HT1080 (cell line): ENCODE results near the gene CLRN3. TPM values are rescaled to one million over a fixed set of nuclear protein-coding genes. Genes with fewer than 3 reads are reported as not detected.
A peak's percentile ranks its signal among the peaks of the same experiment; 100 is the strongest.

Experiments used
- DNase-seq: peaks from one replicate; pipeline ENCODE4 v3.0.0-alpha.2; 2015; ENCODE audit warnings: low read depth
- total RNA-seq: library from RNA; depleted of rRNA; stranded (reverse); fragments of >200 nt; shearing (Covaris generic); gene quantifications from 2 replicates; pipeline ENCODE4 v1.2.3, GENCODE V29; 2014

The CLRN3 gene
- total RNA-seq, 1 experiment from 2014 or later, result not detected

- DNase-seq, result peak; percentile 61
Measured at GRCh38 chr10:127919418-127920271, 26.9 kb upstream of the CLRN3 start.

GRCh38 chr10:127918572-127918971 lies 25.8 kb upstream of the CLRN3 start:
- DNase-seq, result no peak

GRCh38 chr10:127916826-127917225 lies 24.1 kb upstream of the CLRN3 start:
- no peak for DNase-seq

GRCh38 chr10:127915324-127915723 lies 22.6 kb upstream of the CLRN3 start:
- DNase-seq, result no peak

- DNase-seq, result no peak
Measured at GRCh38 chr10:127913368-127913759, 20.6 kb upstream of the CLRN3 start.

- DNase-seq, result no peak
Measured at GRCh38 chr10:127912607-127913367, 20.0 kb upstream of the CLRN3 start.

- DNase-seq, result no peak
Measured at GRCh38 chr10:127911867-127912257, 19.1 kb upstream of the CLRN3 start.

GRCh38 chr10:127911218-127911866 lies 18.6 kb upstream of the CLRN3 start:
- no peak for DNase-seq

- no peak for DNase-seq
Measured at GRCh38 chr10:127910464-127910770, 17.7 kb upstream of the CLRN3 start.

GRCh38 chr10:127909716-127910463 lies 17.1 kb upstream of the CLRN3 start:
- no peak for DNase-seq

- no peak for DNase-seq
Measured at GRCh38 chr10:127908959-127909267, 16.2 kb upstream of the CLRN3 start.

GRCh38 chr10:127908106-127908958 lies 15.6 kb upstream of the CLRN3 start:
- DNase-seq, result peak; percentile 47

GRCh38 chr10:127907411-127908105 lies 14.8 kb upstream of the CLRN3 start:
- peak; percentile 13 for DNase-seq

GRCh38 chr10:127906548-127907377 lies 14.0 kb upstream of the CLRN3 start, which contains the start of gene PTPRE:
Gene PTPRE, plus strand, starts transcription at chr10:127907103. Its CDS starts 133,779 bp downstream, at chr10:128040882.
- peak; percentile 64 for DNase-seq

- no peak for DNase-seq
Measured at GRCh38 chr10:127905848-127906261, 13.1 kb upstream of the CLRN3 start.

- DNase-seq, result no peak
Measured at GRCh38 chr10:127905001-127905847, 12.5 kb upstream of the CLRN3 start.

- DNase-seq, result no peak
Measured at GRCh38 chr10:127904311-127905000, 11.7 kb upstream of the CLRN3 start.
